ENCODE results near the gene MAP2.

MAP2 gene

GRCh38 chr2:209425471-209426071 lies 1.7 kb downstream of the MAP2 start:
- no peak for DNase-seq

- no peak for DNase-seq
Measured at GRCh38 chr2:209426432-209426831, 2.6 kb downstream of the MAP2 start.

- no peak for DNase-seq
Measured at GRCh38 chr2:209431701-209432100, 7.9 kb downstream of the MAP2 start.

- DNase-seq: no peak
Measured at GRCh38 chr2:209441541-209441940, 17.7 kb downstream of the MAP2 start.

- DNase-seq: no peak
Measured at GRCh38 chr2:209442939-209443338, 19.1 kb downstream of the MAP2 start.

- no peak for DNase-seq
Measured at GRCh38 chr2:209445485-209445884, 21.6 kb downstream of the MAP2 start.

GRCh38 chr2:209451209-209451834 lies 27.5 kb downstream of the MAP2 start:
- no peak for DNase-seq

GRCh38 chr2:209456489-209456888 lies 32.6 kb downstream of the MAP2 start:
- DNase-seq: no peak

GRCh38 chr2:209458008-209458979 lies 34.4 kb downstream of the MAP2 start:
- DNase-seq: no peak

GRCh38 chr2:209459359-209459758 lies 35.5 kb downstream of the MAP2 start:
- no peak for DNase-seq

- DNase-seq: no peak
Measured at GRCh38 chr2:209460151-209460761, 36.4 kb downstream of the MAP2 start.

- DNase-seq: no peak
Measured at GRCh38 chr2:209463226-209463625, 39.4 kb downstream of the MAP2 start.

- DNase-seq: no peak
Measured at GRCh38 chr2:209463835-209464234, 40.0 kb downstream of the MAP2 start.

- DNase-seq: no peak
Measured at GRCh38 chr2:209468846-209469245, 45.0 kb downstream of the MAP2 start.

GRCh38 chr2:209469481-209469880 lies 45.6 kb downstream of the MAP2 start:
- DNase-seq: no peak

GRCh38 chr2:209470466-209470865 lies 46.6 kb downstream of the MAP2 start:
- no peak for DNase-seq

GRCh38 chr2:209471037-209471436 lies 47.2 kb downstream of the MAP2 start:
- no peak for DNase-seq

- no peak for DNase-seq
Measured at GRCh38 chr2:209472112-209472832, 48.4 kb downstream of the MAP2 start.

GRCh38 chr2:209472871-209473270 lies 49.0 kb downstream of the MAP2 start:
- DNase-seq: no peak

- DNase-seq: no peak
Measured at GRCh38 chr2:209473930-209474419, 50.1 kb downstream of the MAP2 start.

GRCh38 chr2:209474960-209475359 lies 51.1 kb downstream of the MAP2 start:
- DNase-seq: no peak

Data from activated naive CD4-positive, alpha-beta T cell (primary cell).